Measurements from ENCODE around the gene RNF207.
"Not testable (repeated sequence)": the region's sequence is repeated elsewhere in the genome, so short reads cannot be mapped to it uniquely, and the experiment has no call there.

Gene RNF207

GRCh38 chr1:6207075-6207885, 1.4 kb downstream of the RNF207 start:
- Mint-ChIP-seq H3K4me3 (peak overlapping the region; percentile 58), H3K27me3 (peaks cover 21% of the 10 kb centered on the region), H3K4me1 (peaks cover 5% of the 10 kb centered on the region), H3K36me3 (ENCODE audit: low read depth) (no peaks in the 10 kb centered on the region), H3K27ac (no peak overlapping the region), H3K9me3 (no peaks in the 10 kb centered on the region)
- DNase-seq (no peak), ATAC-seq (no peak)

- peaks cover 27% of the 10 kb centered on the region for H3K27me3 Mint-ChIP-seq
- DNase-seq: no peak
- H3K4me3 Mint-ChIP-seq: no peak overlapping the region
- ATAC-seq: no peak
- peaks cover 5% of the 10 kb centered on the region for H3K4me1 Mint-ChIP-seq
- no peaks in the 10 kb centered on the region for H3K9me3 Mint-ChIP-seq
- H3K27ac Mint-ChIP-seq: no peak overlapping the region
- no peaks in the 10 kb centered on the region for H3K36me3 Mint-ChIP-seq (ENCODE audit: low read depth)
Observed at GRCh38 chr1:6207921-6208320, 2.0 kb downstream of the RNF207 start.

- Mint-ChIP-seq H3K4me1 (peaks cover 5% of the 10 kb centered on the region), H3K4me3 (no peak overlapping the region), H3K9me3 (no peaks in the 10 kb centered on the region), H3K36me3 (ENCODE audit: low read depth) (no peaks in the 10 kb centered on the region), H3K27me3 (peaks cover 31% of the 10 kb centered on the region), H3K27ac (no peak overlapping the region)
- DNase-seq (peak; percentile 32), ATAC-seq (peak; percentile 16)
Observed at GRCh38 chr1:6208723-6209660, 3.1 kb downstream of the RNF207 start.

- no peaks in the 10 kb centered on the region for H3K36me3 Mint-ChIP-seq (ENCODE audit: low read depth)
- H3K27me3 Mint-ChIP-seq: peaks cover 35% of the 10 kb centered on the region
- H3K4me3 Mint-ChIP-seq: no peak overlapping the region
- DNase-seq: peak; percentile 25
- ATAC-seq: peak; percentile 17
- no peaks in the 10 kb centered on the region for H3K9me3 Mint-ChIP-seq
- no peak overlapping the region for H3K27ac Mint-ChIP-seq
- peaks cover 2% of the 10 kb centered on the region for H3K4me1 Mint-ChIP-seq
Observed at GRCh38 chr1:6209661-6210580, 4.0 kb downstream of the RNF207 start.

GRCh38 chr1:6210591-6211355, 4.9 kb downstream of the RNF207 start:
- no peaks in the 10 kb centered on the region for H3K36me3 Mint-ChIP-seq (ENCODE audit: low read depth)
- peaks cover 2% of the 10 kb centered on the region for H3K4me1 Mint-ChIP-seq
- H3K27me3 Mint-ChIP-seq: peaks cover 35% of the 10 kb centered on the region
- DNase-seq (no peak), ATAC-seq (no peak)
- H3K4me3 Mint-ChIP-seq: no peak overlapping the region
- no peaks in the 10 kb centered on the region for H3K9me3 Mint-ChIP-seq
- no peak overlapping the region for H3K27ac Mint-ChIP-seq

- Mint-ChIP-seq H3K27me3 (peaks cover 34% of the 10 kb centered on the region), H3K36me3 (ENCODE audit: low read depth) (no peaks in the 10 kb centered on the region), H3K9me3 (no peaks in the 10 kb centered on the region), H3K27ac (no peak overlapping the region), H3K4me1 (peaks cover 2% of the 10 kb centered on the region), H3K4me3 (no peak overlapping the region)
- no peak for ATAC-seq
- no peak for DNase-seq
Observed at GRCh38 chr1:6211731-6212130, 5.8 kb downstream of the RNF207 start.

GRCh38 chr1:6212193-6212959, 6.5 kb downstream of the RNF207 start:
- Mint-ChIP-seq H3K4me1 (no peaks in the 10 kb centered on the region), H3K36me3 (ENCODE audit: low read depth) (no peaks in the 10 kb centered on the region), H3K4me3 (no peak overlapping the region), H3K27me3 (peaks cover 30% of the 10 kb centered on the region), H3K9me3 (no peaks in the 10 kb centered on the region), H3K27ac (no peak overlapping the region)
- ATAC-seq: no peak
- no peak for DNase-seq

GRCh38 chr1:6218375-6219164, 12.7 kb downstream of the RNF207 start:
- Mint-ChIP-seq H3K36me3 (ENCODE audit: low read depth) (peaks cover 16% of the 10 kb centered on the region), H3K4me3 (no peak overlapping the region), H3K9me3 (no peaks in the 10 kb centered on the region), H3K27ac (no peak overlapping the region), H3K27me3 (peaks cover 4% of the 10 kb centered on the region), H3K4me1 (no peaks in the 10 kb centered on the region)
- DNase-seq (no peak), ATAC-seq (no peak)

GRCh38 chr1:6219641-6220040, 13.7 kb downstream of the RNF207 start:
- not testable (repeated sequence) for H3K27ac Mint-ChIP-seq, H3K9me3 Mint-ChIP-seq, ATAC-seq, H3K4me1 Mint-ChIP-seq, DNase-seq, H3K27me3 Mint-ChIP-seq, H3K4me3 Mint-ChIP-seq
- H3K36me3 Mint-ChIP-seq (ENCODE audit: low read depth): peaks cover 24% of the 10 kb centered on the region

GRCh38 chr1:6220236-6220635, 14.3 kb downstream of the RNF207 start:
- no peaks in the 10 kb centered on the region for H3K9me3 Mint-ChIP-seq
- no peak overlapping the region for H3K27ac Mint-ChIP-seq
- H3K36me3 Mint-ChIP-seq (ENCODE audit: low read depth): peaks cover 29% of the 10 kb centered on the region
- no peak for ATAC-seq
- H3K4me1 Mint-ChIP-seq: no peaks in the 10 kb centered on the region
- DNase-seq: no peak
- no peak overlapping the region for H3K4me3 Mint-ChIP-seq
- no peaks in the 10 kb centered on the region for H3K27me3 Mint-ChIP-seq

GRCh38 chr1:6221210-6221784, 15.4 kb downstream of the RNF207 start:
- ATAC-seq: no peak
- Mint-ChIP-seq H3K4me3 (no peak overlapping the region), H3K4me1 (no peaks in the 10 kb centered on the region), H3K9me3 (no peaks in the 10 kb centered on the region), H3K27ac (no peak overlapping the region), H3K27me3 (no peaks in the 10 kb centered on the region), H3K36me3 (ENCODE audit: low read depth) (peaks cover 37% of the 10 kb centered on the region)
- DNase-seq: no peak

GRCh38 chr1:6222636-6223035, 16.7 kb downstream of the RNF207 start:
- no peak overlapping the region for H3K27ac Mint-ChIP-seq
- no peaks in the 10 kb centered on the region for H3K27me3 Mint-ChIP-seq
- peaks cover 45% of the 10 kb centered on the region for H3K36me3 Mint-ChIP-seq (ENCODE audit: low read depth)
- ATAC-seq: no peak
- H3K9me3 Mint-ChIP-seq: no peaks in the 10 kb centered on the region
- no peak for DNase-seq
- no peak overlapping the region for H3K4me3 Mint-ChIP-seq
- H3K4me1 Mint-ChIP-seq: no peaks in the 10 kb centered on the region
